Esophagus squamous epithelium (tissue), 4 donors: ENCODE data around the gene NEMF.

Experiments
- CTCF ChIP-seq, 6 experiments: fragments of 450-650 bp in 4 of 6; fragments of 200-600 bp in 2 of 6; sonication (generic) in 2 of 6; IDR thresholded peaks; one replicate each; pipeline ENCODE4 v1.5.1; 2016 to 2019; ENCODE audit warnings: antibody characterized with exemption in 6 of 6, mild to moderate bottlenecking in 4 of 6, moderate library complexity in 4 of 6
- POLR2A ChIP-seq, 4 donors: fragments of 450-650 bp; IDR thresholded peaks; one replicate each; pipeline ENCODE4 v1.6.1; 2017; ENCODE audit warnings: antibody characterized with exemption in 4 of 4, mild to moderate bottlenecking in 4 of 4, moderate library complexity in 3 of 4

- no peak for TF ChIP-seq POLR2A (IDR thresholded peaks at IDR 0.05)
- no peak for TF ChIP-seq CTCF (IDR thresholded peaks at IDR 0.05)
These were observed 66.3 kb downstream of the NEMF start for GRCh38 chr14:49786315-49786714.
